Panc1 (cell line): ENCODE measurements around the gene FKRP. TPM values are rescaled to one million over a fixed set of nuclear protein-coding genes. Genes with fewer than 3 reads are reported as not detected.

ENCODE experiments used
- ATAC-seq: fragments of 200-7000 bp; cut with Tn5 transposase; 2 replicates; pipeline ENCODE4 v1.9.1; 2020; ENCODE audit warnings: mild to moderate bottlenecking, moderate library complexity
- BruUV-seq: library from RNA; stranded (reverse); fragments of 400-500 nt; replicated peaks from 2 replicates; lab custom pipeline; 2021; lab: Mats Ljungman, UMichigan
- CTCF ChIA-PET: fragments of 300-600 bp; sonication (Branson Sonifier 250); formaldehyde crosslinking; loops from one replicate; lab custom pipeline; 2022; ENCODE audit warnings: antibody characterized with exemption; lab: Charles Lee
- POLR2A ChIA-PET: fragments of 300-600 bp; sonication (Branson Sonifier 250); formaldehyde crosslinking; loops from one replicate; lab custom pipeline; 2022; ENCODE audit warnings: antibody characterized with exemption; lab: Charles Lee
- DNase-seq: peaks from one replicate; pipeline ENCODE4 v3.0.0-alpha.2; 2010; ENCODE audit warnings: low read depth, low spot score
- H3K27ac ChIP-seq: 2 replicates; pipeline ENCODE4 v1.5.1; 2011; ENCODE audit warnings: mild to moderate bottlenecking, low read length, inconsistent platforms
- H3K27me3 ChIP-seq: fragments of 200-500 bp; sonication (Bioruptor generic); 2 replicates; pipeline ENCODE4 v1.6.0; 2014; ENCODE audit warnings: low read length, inconsistent platforms; ENCODE audit not compliant: control insufficient read depth, insufficient read depth
- H3K36me3 ChIP-seq: fragments of 200-500 bp; sonication (Bioruptor generic); 2 replicates; pipeline ENCODE4 v1.5.1; 2014; ENCODE audit warnings: inconsistent platforms, mild to moderate bottlenecking, low read length, moderate library complexity; ENCODE audit not compliant: control insufficient read depth, insufficient read depth
- H3K4me1 ChIP-seq: 2 replicates; pipeline ENCODE4 v1.5.1; 2011; ENCODE audit warnings: inconsistent platforms, mild to moderate bottlenecking, low read length, moderate library complexity; ENCODE audit not compliant: control insufficient read depth, insufficient read depth
- H3K4me3 ChIP-seq, 2 experiments: 2 replicates each; pipeline ENCODE4 v1.5.1; 2011 to 2012; ENCODE audit warnings: low read depth in 2 of 2, low read length in 2 of 2, mild to moderate bottlenecking in 2 of 2, inconsistent platforms in 1 of 2, moderate library complexity in 1 of 2
- H3K9me3 ChIP-seq: fragments of 200-500 bp; sonication (Bioruptor generic); 2 replicates; pipeline ENCODE4 v1.5.1; 2014; ENCODE audit warnings: low read depth, mild to moderate bottlenecking, inconsistent platforms, low read length, moderate library complexity; ENCODE audit not compliant: control insufficient read depth, insufficient read depth
- CTCF ChIP-seq: fragments of 450-650 bp; IDR thresholded peaks from 2 replicates; pipeline ENCODE4 v1.5.1; 2017; ENCODE audit warnings: mild to moderate bottlenecking
- POLR2AphosphoS5 ChIP-seq: IDR thresholded peaks from 2 replicates; pipeline ENCODE4 v1.6.1; 2012; ENCODE audit warnings: mild to moderate bottlenecking, low read depth, low read length, moderate library complexity
- SIN3A ChIP-seq: IDR thresholded peaks from 2 replicates; pipeline ENCODE4 v1.6.1; 2012; ENCODE audit warnings: low read depth, mild to moderate bottlenecking, low read length, moderate library complexity, borderline replicate concordance; ENCODE audit not compliant: insufficient read depth
- TCF7L2 ChIP-seq: IDR thresholded peaks from 2 replicates; pipeline ENCODE4 v1.6.1; 2011; ENCODE audit warnings: mild to moderate bottlenecking, low read depth, low read length, inconsistent platforms
- in situ Hi-C: cut with HindIII; loops from 2 replicates; pipeline ENCODE4 v1.10.0; 2016; ENCODE audit warnings: low sequenced_read_pairs, low pct_unique_long_range_greater_than_20kb
- intact Hi-C: fragments of 100-400 bp; cut with micrococcal nuclease; formaldehyde crosslinking; loops from one replicate; pipeline ENCODE4 v1.10.0; 2022; ENCODE audit not compliant: unreplicated experiment
- total RNA-seq: library from RNA; stranded (reverse); gene quantifications from one replicate; pipeline ENCODE4 v1.2.1, GENCODE V29; 2021; ENCODE audit not compliant: unreplicated experiment
- TF ChIP-seq, protein P1 (sequence below), 2 experiments: IDR thresholded peaks; 2 replicates each; pipeline ENCODE4 v1.6.1; 2011 to 2012; ENCODE audit warnings: low read depth in 2 of 2, control low read depth in 1 of 2, low read length in 1 of 2, mild to moderate bottlenecking in 1 of 2, moderate library complexity in 1 of 2; ENCODE audit not compliant: insufficient read depth in 1 of 2

Gene FKRP
- total RNA-seq, 1 experiment from 2014 or later = 21.6 TPM

GRCh38 chr19:46716672-46717033, 29.2 kb upstream of the FKRP start:
- ChIA-PET POLR2A (interaction anchor here (0.7 kb wide), 2 partner anchors 11 to 68 kb away, joined by 9 to 12 read pairs; no protein-coding TSS in a partner anchor), CTCF (no interaction called here)
- TF ChIP-seq CTCF (no peak), TCF7L2 (no peak), POLR2AphosphoS5 (no peak), SIN3A (no peak)
- TF ChIP-seq, protein P1, sequence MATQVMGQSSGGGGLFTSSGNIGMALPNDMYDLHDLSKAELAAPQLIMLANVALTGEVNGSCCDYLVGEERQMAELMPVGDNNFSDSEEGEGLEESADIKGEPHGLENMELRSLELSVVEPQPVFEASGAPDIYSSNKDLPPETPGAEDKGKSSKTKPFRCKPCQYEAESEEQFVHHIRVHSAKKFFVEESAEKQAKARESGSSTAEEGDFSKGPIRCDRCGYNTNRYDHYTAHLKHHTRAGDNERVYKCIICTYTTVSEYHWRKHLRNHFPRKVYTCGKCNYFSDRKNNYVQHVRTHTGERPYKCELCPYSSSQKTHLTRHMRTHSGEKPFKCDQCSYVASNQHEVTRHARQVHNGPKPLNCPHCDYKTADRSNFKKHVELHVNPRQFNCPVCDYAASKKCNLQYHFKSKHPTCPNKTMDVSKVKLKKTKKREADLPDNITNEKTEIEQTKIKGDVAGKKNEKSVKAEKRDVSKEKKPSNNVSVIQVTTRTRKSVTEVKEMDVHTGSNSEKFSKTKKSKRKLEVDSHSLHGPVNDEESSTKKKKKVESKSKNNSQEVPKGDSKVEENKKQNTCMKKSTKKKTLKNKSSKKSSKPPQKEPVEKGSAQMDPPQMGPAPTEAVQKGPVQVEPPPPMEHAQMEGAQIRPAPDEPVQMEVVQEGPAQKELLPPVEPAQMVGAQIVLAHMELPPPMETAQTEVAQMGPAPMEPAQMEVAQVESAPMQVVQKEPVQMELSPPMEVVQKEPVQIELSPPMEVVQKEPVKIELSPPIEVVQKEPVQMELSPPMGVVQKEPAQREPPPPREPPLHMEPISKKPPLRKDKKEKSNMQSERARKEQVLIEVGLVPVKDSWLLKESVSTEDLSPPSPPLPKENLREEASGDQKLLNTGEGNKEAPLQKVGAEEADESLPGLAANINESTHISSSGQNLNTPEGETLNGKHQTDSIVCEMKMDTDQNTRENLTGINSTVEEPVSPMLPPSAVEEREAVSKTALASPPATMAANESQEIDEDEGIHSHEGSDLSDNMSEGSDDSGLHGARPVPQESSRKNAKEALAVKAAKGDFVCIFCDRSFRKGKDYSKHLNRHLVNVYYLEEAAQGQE (IDR thresholded peaks at IDR 0.05; ENCODE audit: insufficient read depth in 1 of 2, low read depth in 2 of 2, low read length in 1 of 2) = no peak
- Histone ChIP-seq H3K36me3 (peaks cover 5% of the 10 kb centered on the region; the same call in 1 of the 2 replicates), H3K27ac (peak overlapping the region; percentile 89), H3K27me3 (no peaks in the 10 kb centered on the region), H3K4me1 (peaks cover 5% of the 10 kb centered on the region), H3K9me3 (no peaks in the 10 kb centered on the region), H3K4me3 (peak overlapping the region; percentile 71 to 74)
- BruUV-seq = TSS peak; percentile 59
- DNase-seq = no peak
- intact Hi-C loops (no loop called here), in situ Hi-C loops (no loop called here)
- ATAC-seq = no peak

- peaks cover 5% of the 10 kb centered on the region for H3K4me1 ChIP-seq
- peaks cover 5% of the 10 kb centered on the region; the same call in 1 of the 2 replicates for H3K36me3 ChIP-seq
- CTCF ChIA-PET = no interaction called here
- no peaks in the 10 kb centered on the region for H3K9me3 ChIP-seq
- no peaks in the 10 kb centered on the region for H3K27me3 ChIP-seq
- no TSS peak for BruUV-seq
- TF ChIP-seq POLR2AphosphoS5 = 0 out of 2 replicates have a peak, but pooled peaks have one; percentile 36
- no peak for TF ChIP-seq SIN3A
- peak within 1 kb of the TSS; percentile 89 for H3K27ac ChIP-seq
- ATAC-seq (peak; percentile 82), DNase-seq (no peak)
- H3K4me3 ChIP-seq = peak within 1 kb of the TSS; percentile 71 to 74
- POLR2A ChIA-PET = interaction anchor here (0.7 kb wide), 2 partner anchors 11 to 68 kb away, joined by 9 to 12 read pairs; no protein-coding TSS in a partner anchor
- in situ Hi-C loops (no loop called here), intact Hi-C loops (no loop called here)
These were observed 28.7 kb upstream of the FKRP start, which contains the start of gene PRKD2 for GRCh38 chr19:46717034-46717715. PRKD2 (minus strand) TSS chr19:46717114; CDS start chr19:46716370, 744 bp downstream.

DNA sequence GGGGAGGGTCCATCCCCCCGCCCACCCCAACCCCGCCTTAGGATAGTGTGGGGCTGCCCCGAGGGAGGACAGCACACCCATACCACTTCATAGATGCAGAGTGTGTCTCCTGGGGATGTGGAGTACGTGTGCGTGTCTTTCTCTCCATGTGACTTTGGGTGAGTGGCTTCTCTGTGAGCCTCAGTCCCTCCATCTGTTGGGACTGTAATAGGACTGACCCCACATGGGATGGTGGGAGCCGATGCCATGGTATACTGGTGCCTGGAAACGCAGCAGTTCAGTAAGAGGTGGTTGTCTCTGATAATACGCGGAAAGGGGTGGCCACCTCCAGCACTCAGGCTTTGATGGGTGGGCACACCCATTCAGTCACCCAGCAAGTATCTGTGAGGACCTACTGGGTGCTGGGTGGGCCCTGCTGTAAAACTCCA, 28.1 kb upstream of the FKRP start:
- ATAC-seq (peak; percentile 10; the same call in 1 of the 2 replicates), DNase-seq (no peak)
- intact Hi-C loops = no loop called here
- Histone ChIP-seq H3K4me3 (peak overlapping the region; percentile 60 to 74), H3K36me3 (peaks cover 5% of the 10 kb centered on the region; the same call in 1 of the 2 replicates), H3K4me1 (peaks cover 5% of the 10 kb centered on the region), H3K27me3 (no peaks in the 10 kb centered on the region), H3K27ac (peak overlapping the region; percentile 74), H3K9me3 (no peaks in the 10 kb centered on the region)
- ChIA-PET POLR2A (interaction anchor here (0.6 kb wide), 1 partner anchor 9 kb away, joined by 4 read pairs; no protein-coding TSS in a partner anchor), CTCF (no interaction called here)
- no TSS peak for BruUV-seq
- in situ Hi-C loops = no loop called here
- TF ChIP-seq TCF7L2 = no peak
- TF ChIP-seq SIN3A = no peak
- TF ChIP-seq POLR2AphosphoS5 = no peak
